Caco-2 (cell line): Measurements from ENCODE around the gene COMMD1. TPM values are rescaled to one million over a fixed set of nuclear protein-coding genes. Genes with fewer than 3 reads are reported as not detected.

Source experiments
- BruUV-seq: library from RNA; stranded (reverse); fragments of 400-500 nt; replicated peaks from 2 replicates; lab custom pipeline; 2021; lab: Mats Ljungman, UMichigan
- CTCF ChIA-PET: fragments of 300-600 bp; sonication (Branson Sonifier 250); formaldehyde crosslinking; loops from one replicate; lab custom pipeline; 2022; ENCODE audit warnings: antibody characterized with exemption; lab: Charles Lee
- POLR2A ChIA-PET: fragments of 300-600 bp; sonication (Branson Sonifier 250); formaldehyde crosslinking; loops from one replicate; lab custom pipeline; 2022; ENCODE audit warnings: antibody characterized with exemption; lab: Charles Lee
- DNase-seq, 2 experiments: peaks; one replicate each; pipeline versions ENCODE4 v3.0.0 to v3.0.0-alpha.2; 2020 to 2022
- H3K27me3 ChIP-seq: replicated peaks from 2 replicates; pipeline ENCODE4 v1.6.0; 2011; ENCODE audit warnings: low read length; ENCODE audit not compliant: control insufficient read depth, insufficient read depth
- H3K36me3 ChIP-seq: 2 replicates; pipeline ENCODE4 v1.5.1; 2011; ENCODE audit warnings: low read length; ENCODE audit not compliant: control insufficient read depth, insufficient read depth
- H3K4me1 ChIP-seq: fragments of 250-450 bp; sonication (Bioruptor Pico); 2 replicates; pipeline ENCODE4 v1.5.1; 2020; ENCODE audit warnings: mild to moderate bottlenecking
- H3K4me3 ChIP-seq: 2 replicates; pipeline ENCODE4 v1.5.1; 2011; ENCODE audit warnings: low read depth, mild to moderate bottlenecking, control low read depth, low read length
- H3K9me3 ChIP-seq: fragments of 250-450 bp; sonication (Bioruptor Pico); 2 replicates; pipeline ENCODE4 v1.5.1; 2020; ENCODE audit warnings: mild to moderate bottlenecking, moderate library complexity
- H3K27ac Mint-ChIP-seq: one replicate; pipeline ENCODE4 v1.8.0; 2022; ENCODE audit warnings: mixed read lengths; ENCODE audit not compliant: unreplicated experiment
- H3K27me3 Mint-ChIP-seq: one replicate; pipeline ENCODE4 v1.8.0; 2022; ENCODE audit warnings: mixed read lengths; ENCODE audit not compliant: insufficient read depth, unreplicated experiment
- H3K36me3 Mint-ChIP-seq: one replicate; pipeline ENCODE4 v1.8.0; 2022; ENCODE audit warnings: mild to moderate bottlenecking, mixed read lengths; ENCODE audit not compliant: insufficient read depth, unreplicated experiment
- H3K4me1 Mint-ChIP-seq: one replicate; pipeline ENCODE4 v1.8.0; 2022; ENCODE audit warnings: low read depth, mixed read lengths; ENCODE audit not compliant: unreplicated experiment
- H3K4me3 Mint-ChIP-seq: one replicate; pipeline ENCODE4 v1.8.0; 2022; ENCODE audit warnings: mild to moderate bottlenecking, moderate library complexity, mixed read lengths; ENCODE audit not compliant: unreplicated experiment
- H3K9me3 Mint-ChIP-seq: one replicate; pipeline ENCODE4 v1.8.0; 2022; ENCODE audit warnings: mixed read lengths; ENCODE audit not compliant: unreplicated experiment
- CTCF ChIP-seq, 2 experiments: fragments of 200-600 bp in 1 of 2; IDR thresholded peaks; 1 replicate in 1 of 2; 2 replicates in 1 of 2; pipeline versions ENCODE4 v1.5.1 to v1.8.0; 2011 to 2022; ENCODE audit warnings: antibody characterized with exemption in 1 of 2, control low read depth in 1 of 2, inconsistent platforms in 1 of 2, low read depth in 1 of 2, low read length in 1 of 2, mild to moderate bottlenecking in 1 of 2, moderate library complexity in 1 of 2; ENCODE audit not compliant: insufficient read depth in 1 of 2, severe bottlenecking in 1 of 2, unreplicated experiment in 1 of 2
- intact Hi-C: fragments of 100-400 bp; cut with micrococcal nuclease; formaldehyde crosslinking; loops from one replicate; pipeline ENCODE4 v1.10.0; 2022; ENCODE audit not compliant: unreplicated experiment
- total RNA-seq: library from RNA; stranded (reverse); gene quantifications from 2 replicates; pipeline ENCODE4 v1.2.3, GENCODE V29; 2022

The COMMD1 gene
- total RNA-seq, 1 experiment from 2014 or later = 56.7 TPM

GRCh38 chr2:61962095-61962984, 56.9 kb downstream of the COMMD1 start:
- no peak for TF ChIP-seq CTCF (IDR thresholded peaks at IDR 0.05; ENCODE audit: insufficient read depth in 1 of 2, low read depth in 1 of 2, low read length in 1 of 2, severe bottlenecking in 1 of 2, unreplicated experiment in 1 of 2)
- no peaks in the 10 kb centered on the region for H3K36me3 ChIP-seq
- H3K4me1 Mint-ChIP-seq = peaks cover 27% of the 10 kb centered on the region
- CTCF ChIA-PET = no interaction called here
- peak overlapping the region; percentile 87 for H3K27ac Mint-ChIP-seq
- intact Hi-C loops = loop anchor here (1.0 to 2.0 kb wide), 2 partner anchors 14 to 33 kb away; no protein-coding TSS in a partner anchor
- peak; percentile 67 to 77 for DNase-seq
- peaks cover 53% of the 10 kb centered on the region for H3K4me1 ChIP-seq
- H3K9me3 ChIP-seq = peaks cover 40% of the 10 kb centered on the region
- H3K36me3 Mint-ChIP-seq = peaks cover 14% of the 10 kb centered on the region
- H3K27me3 ChIP-seq = no peaks in the 10 kb centered on the region
- H3K4me3 Mint-ChIP-seq = peak overlapping the region; percentile 44
- H3K27me3 Mint-ChIP-seq = no peaks in the 10 kb centered on the region
- POLR2A ChIA-PET = no interaction called here
- H3K4me3 ChIP-seq = no peak overlapping the region
- H3K9me3 Mint-ChIP-seq = peaks cover 32% of the 10 kb centered on the region
- BruUV-seq = TSS peak; percentile 79

- ChIA-PET POLR2A (no interaction called here), CTCF (no interaction called here)
- peaks cover 15% of the 10 kb centered on the region for H3K9me3 ChIP-seq
- Mint-ChIP-seq H3K27me3 (no peaks in the 10 kb centered on the region), H3K27ac (no peak overlapping the region), H3K36me3 (no peaks in the 10 kb centered on the region), H3K4me1 (peaks cover 14% of the 10 kb centered on the region), H3K9me3 (peaks cover 9% of the 10 kb centered on the region), H3K4me3 (no peak overlapping the region)
- no peaks in the 10 kb centered on the region for H3K27me3 ChIP-seq
- H3K36me3 ChIP-seq = no peaks in the 10 kb centered on the region
- no peak overlapping the region for H3K4me3 ChIP-seq
- H3K4me1 ChIP-seq = peaks cover 41% of the 10 kb centered on the region
- no peak for DNase-seq
- peak in 1 of 2 experiments; percentile 10 for TF ChIP-seq CTCF (IDR thresholded peaks at IDR 0.05; ENCODE audit: insufficient read depth in 1 of 2, low read depth in 1 of 2, low read length in 1 of 2, severe bottlenecking in 1 of 2, unreplicated experiment in 1 of 2)
- no TSS peak for BruUV-seq
- intact Hi-C loops = no loop called here
These were observed 60.7 kb downstream of the COMMD1 start for GRCh38 chr2:61966087-61966727.

GRCh38 chr2:61967262-61967661, 61.8 kb downstream of the COMMD1 start:
- CTCF ChIA-PET = no interaction called here
- Mint-ChIP-seq H3K9me3 (no peaks in the 10 kb centered on the region), H3K36me3 (no peaks in the 10 kb centered on the region), H3K4me1 (peaks cover 8% of the 10 kb centered on the region), H3K27me3 (no peaks in the 10 kb centered on the region), H3K4me3 (no peak overlapping the region), H3K27ac (no peak overlapping the region)
- H3K36me3 ChIP-seq = no peaks in the 10 kb centered on the region
- no TSS peak for BruUV-seq
- no peaks in the 10 kb centered on the region for H3K27me3 ChIP-seq
- TF ChIP-seq CTCF (IDR thresholded peaks at IDR 0.05; ENCODE audit: insufficient read depth in 1 of 2, low read depth in 1 of 2, low read length in 1 of 2, severe bottlenecking in 1 of 2, unreplicated experiment in 1 of 2) = no peak
- intact Hi-C loops = no loop called here
- 0 out of 2 replicates have a peak, but pooled peaks cover 7% of the 10 kb centered on the region for H3K9me3 ChIP-seq
- H3K4me3 ChIP-seq = no peak overlapping the region
- DNase-seq = no peak
- POLR2A ChIA-PET = no interaction called here
- peaks cover 39% of the 10 kb centered on the region for H3K4me1 ChIP-seq
